ENCODE measurements around the gene MYL4.
"Not testable (repeated sequence)": the region's sequence is repeated elsewhere in the genome, so short reads cannot be mapped to it uniquely, and the experiment has no call there.

MYL4 gene

DNA sequence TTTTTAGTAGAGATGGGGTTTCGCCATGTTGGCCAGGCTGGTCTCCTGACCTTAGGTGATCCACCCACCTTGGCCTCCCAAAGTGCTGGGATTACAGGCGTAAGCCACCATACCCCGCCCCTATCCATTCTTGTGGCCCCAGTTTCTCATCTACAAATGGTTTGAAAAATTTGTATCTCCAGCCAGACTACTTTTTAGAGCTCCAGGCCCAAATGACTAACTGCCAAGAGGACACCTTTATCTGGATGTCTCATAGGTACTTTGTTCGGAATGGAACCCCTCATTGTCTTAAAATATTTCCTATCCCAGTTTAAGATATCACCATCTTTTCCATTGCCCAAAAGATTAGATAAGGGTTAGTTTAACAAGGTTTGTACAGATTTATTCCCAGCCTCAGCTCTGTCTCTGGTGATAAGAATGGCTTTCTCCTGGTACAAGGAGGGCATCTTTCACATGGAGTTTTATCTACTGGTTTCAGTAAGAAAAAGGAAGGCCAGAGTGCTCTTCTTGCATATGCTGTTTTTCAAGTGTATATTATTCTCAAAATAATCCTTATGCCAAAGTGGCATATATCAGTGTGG, 15.1 kb upstream of the MYL4 start:
- DNase-seq (ENCODE audit: low spot score): no peak

DNA sequence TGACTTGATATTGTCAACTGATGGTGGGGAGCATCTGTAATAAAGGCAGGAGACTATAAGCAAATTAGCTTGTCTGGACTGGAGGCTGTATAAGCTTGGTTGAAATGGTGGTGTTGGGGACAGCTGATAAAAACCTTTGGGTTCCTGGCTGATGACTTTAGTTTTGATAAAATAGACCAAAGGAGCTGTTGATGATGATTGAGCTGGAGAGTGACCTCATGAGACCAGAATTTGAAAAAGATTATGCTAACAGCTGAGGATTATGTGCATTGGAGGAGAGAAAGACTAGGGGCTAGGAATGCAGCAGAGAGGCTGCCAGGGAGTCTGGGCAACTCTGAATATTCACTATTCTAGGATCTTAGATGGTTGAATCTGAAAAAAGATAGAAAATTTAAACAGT, 11.3 kb upstream of the MYL4 start:
- no peak for DNase-seq (ENCODE audit: low spot score)

- DNase-seq (ENCODE audit: low spot score): peak; percentile 62
Measured at GRCh38 chr17:47199627-47200324, 9.4 kb upstream of the MYL4 start.

DNA sequence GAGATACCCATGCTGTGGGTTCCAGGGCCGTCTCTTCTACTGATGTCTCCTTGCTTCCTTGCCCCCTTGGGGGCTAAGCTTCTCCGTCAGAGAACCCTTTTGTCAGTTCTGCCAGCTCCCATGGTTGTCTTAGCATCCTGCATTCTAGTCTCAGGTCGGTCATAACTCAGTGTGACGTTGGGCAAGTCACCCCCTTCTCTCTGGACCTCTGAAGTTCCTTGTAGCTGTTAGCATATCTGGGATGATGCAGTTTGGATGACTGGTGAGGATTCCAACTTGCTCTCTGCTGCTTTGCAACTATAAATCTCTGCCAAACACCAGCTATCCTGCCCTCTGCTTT, 8.9 kb upstream of the MYL4 start:
- DNase-seq (ENCODE audit: low spot score): peak; percentile 37

GRCh38 chr17:47201166-47201565, 8.0 kb upstream of the MYL4 start:
- no peak for DNase-seq (ENCODE audit: low spot score)

GRCh38 chr17:47203984-47204721, 5.0 kb upstream of the MYL4 start:
- no peak for DNase-seq (ENCODE audit: low spot score)

DNA sequence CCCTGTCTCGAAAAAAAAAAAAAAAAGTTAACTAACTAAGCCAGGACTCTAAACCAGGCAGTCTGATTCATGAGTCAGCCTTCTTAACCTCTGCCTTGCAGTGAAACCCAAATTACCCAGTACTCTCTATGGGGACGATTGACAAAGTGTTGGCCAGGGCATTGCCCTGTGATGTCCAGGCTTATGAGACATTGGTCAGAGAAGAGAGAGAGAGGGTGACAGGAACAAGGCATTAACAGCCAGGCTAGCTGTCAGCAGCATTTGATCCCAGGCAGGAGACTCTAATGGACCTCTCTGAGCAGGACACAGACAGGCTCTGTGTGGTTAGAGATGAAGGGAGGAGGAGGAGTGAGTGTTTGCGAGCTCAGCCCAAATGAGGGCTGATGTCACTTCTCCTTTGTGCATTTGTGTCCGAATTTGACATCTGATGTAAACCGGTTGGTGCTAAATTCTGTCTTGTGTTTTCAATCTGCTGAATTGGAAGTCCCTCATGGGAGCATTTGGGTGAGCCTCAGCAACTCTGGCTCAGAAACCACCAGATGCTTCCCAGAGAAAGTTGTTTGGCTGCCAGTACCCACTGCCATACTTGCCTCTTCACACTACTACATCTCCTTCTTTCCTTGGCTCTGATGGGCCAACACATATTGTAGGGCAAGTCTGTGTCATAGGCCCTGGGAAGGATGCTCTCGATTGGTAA, 4.3 kb upstream of the MYL4 start:
- peak; percentile 81 for DNase-seq (ENCODE audit: low spot score)

GRCh38 chr17:47205419-47205963, 3.7 kb upstream of the MYL4 start:
- DNase-seq (ENCODE audit: low spot score): peak; percentile 42

DNA sequence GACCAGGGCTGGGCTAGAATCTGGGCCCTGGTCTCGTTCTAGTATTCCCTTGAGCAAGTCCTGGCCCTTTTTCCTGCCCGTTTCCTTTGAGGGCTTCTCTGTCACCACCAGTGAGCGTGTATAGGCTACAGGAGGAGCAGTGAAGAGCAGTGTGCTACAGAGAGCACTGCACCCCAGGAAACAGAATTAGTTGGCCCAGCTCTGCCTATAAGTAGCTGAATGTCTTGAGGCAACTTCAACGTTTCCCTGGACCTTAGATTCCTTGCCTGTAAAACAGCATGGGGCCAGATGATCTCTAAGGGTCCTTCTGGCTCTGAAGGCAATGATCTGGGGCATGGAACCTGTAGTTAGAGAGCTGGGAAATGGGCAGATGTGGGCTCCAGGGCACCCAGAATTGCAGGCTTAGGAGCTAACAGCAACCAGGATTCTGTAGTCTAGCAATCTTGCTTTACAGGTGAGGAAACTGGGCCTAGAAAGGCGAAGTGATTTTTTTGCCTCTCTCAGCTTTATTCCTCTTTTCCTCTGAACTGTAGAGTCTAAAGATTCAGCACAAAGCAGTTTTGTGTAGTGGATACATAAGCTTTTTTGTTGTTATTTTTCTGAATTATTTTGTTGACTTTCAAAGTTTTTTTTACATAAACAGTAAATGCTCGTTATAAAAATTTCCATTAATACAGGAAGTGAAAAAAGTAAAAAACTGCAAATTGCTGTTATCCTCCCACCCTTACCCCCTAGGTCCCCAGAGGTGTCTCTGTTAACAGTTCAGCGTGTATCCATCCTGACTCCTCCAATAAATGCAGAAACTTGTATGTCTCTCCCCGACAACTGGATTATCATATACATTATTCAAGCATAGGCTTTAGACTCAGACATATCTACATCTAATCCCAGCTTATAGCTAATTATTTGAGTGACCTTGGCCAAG, 1.7 kb upstream of the MYL4 start:
- DNase-seq (ENCODE audit: low spot score): no peak

GRCh38 chr17:47209499-47209898, 351 bp downstream of the MYL4 start:
- DNase-seq (ENCODE audit: low spot score): no peak

- no peak for DNase-seq (ENCODE audit: low spot score)
Measured at GRCh38 chr17:47210105-47210504, 957 bp downstream of the MYL4 start.

DNA sequence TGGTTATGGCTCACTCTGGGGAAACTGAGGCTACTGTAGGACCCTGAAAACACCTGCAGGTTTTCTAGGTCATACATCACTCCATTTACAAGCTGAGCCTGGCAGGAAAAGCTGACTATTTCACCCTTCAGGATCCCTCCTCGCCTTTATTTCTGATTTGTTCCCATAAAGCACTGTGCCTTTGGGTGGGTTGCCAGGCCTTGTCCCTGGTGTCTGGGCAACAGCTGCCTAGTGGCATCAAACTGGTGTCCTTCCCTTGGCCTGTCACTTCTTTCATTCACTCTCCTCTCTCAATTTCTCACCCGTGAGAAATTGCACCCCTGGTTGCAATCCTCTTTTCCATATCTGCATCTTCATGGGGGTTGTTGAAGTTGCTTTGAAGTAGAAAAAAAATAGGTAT, 1.6 kb downstream of the MYL4 start:
- no peak for DNase-seq (ENCODE audit: low spot score)

DNA sequence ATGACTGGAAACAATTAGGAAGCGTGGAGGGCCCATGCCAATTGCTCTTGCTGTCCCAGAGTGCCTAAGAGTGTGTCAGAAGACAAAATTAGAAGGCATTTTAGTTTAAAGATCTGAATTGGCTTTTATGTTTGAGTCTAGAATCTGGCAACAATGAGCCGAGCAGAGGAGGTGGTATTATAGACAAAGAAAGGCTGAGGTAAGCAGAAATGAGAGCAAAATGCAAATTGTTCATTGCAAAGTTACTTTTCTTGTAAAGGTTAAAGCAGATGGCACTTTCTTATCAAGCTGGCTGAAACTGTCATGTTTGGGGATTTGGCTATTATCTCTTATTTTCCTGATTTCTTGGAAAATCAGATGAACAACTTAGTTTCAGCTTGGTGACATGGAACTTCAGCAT, 3.3 kb downstream of the MYL4 start:
- DNase-seq (ENCODE audit: low spot score): no peak

- no peak for DNase-seq (ENCODE audit: low spot score)
Measured at GRCh38 chr17:47213540-47213939, 4.4 kb downstream of the MYL4 start.

DNA sequence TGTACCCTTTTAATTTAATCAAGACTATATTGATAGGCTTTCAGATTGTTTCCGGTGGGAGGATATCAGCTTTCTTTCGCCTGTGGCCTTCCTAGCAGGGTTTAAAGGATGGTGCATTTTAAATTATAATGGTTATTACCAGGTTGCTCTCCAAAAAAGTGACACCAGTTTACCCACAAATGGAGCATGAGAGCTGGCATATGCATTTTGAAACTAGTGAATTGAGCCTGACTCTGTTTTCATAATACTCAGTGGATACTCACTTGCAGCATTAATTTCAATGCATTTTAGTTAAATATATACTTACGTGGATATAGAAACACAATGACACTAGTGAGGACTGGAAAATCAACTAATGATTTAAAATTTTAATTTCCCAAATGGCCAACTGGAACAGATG, 5.8 kb downstream of the MYL4 start:
- DNase-seq (ENCODE audit: low spot score): no peak

- DNase-seq (ENCODE audit: low spot score): not testable (repeated sequence)
Measured at GRCh38 chr17:47216821-47217220, 7.7 kb downstream of the MYL4 start.

GRCh38 chr17:47217279-47217678, 8.1 kb downstream of the MYL4 start:
- DNase-seq (ENCODE audit: low spot score): not testable (repeated sequence)

- DNase-seq (ENCODE audit: low spot score): no peak
Measured at GRCh38 chr17:47218896-47219430, 9.8 kb downstream of the MYL4 start.

- DNase-seq (ENCODE audit: low spot score): no peak
Measured at GRCh38 chr17:47219621-47220475, 10.7 kb downstream of the MYL4 start.

DNA sequence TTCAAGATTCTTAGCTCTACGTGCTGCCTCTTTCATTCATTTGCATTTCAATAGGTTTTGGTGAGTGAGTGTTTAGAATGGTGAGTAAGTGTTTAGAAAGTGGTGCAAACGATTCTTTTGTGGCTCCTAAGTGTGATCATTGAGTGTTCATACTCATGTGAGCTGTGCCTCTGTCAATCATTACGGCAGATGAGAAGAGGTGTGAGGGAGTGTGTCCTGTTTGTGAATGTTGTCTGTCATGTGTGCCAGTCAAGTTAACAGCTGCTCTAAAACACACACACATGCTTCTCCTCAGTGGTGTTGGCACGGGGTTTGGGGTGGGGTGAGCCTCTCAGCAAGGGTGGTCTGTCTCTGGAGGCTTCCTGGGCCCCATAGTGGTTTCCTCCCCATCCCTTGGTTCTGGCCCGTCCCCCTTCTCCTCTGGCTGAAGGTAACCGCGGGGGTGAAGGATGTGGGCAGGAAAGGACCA, 11.4 kb downstream of the MYL4 start:
- DNase-seq (ENCODE audit: low spot score): no peak
